Measurements from ENCODE around the gene AZGP1.
A peak's percentile ranks its signal among the peaks of the same experiment; 100 is the strongest.
"Not testable (repeated sequence)": the region's sequence is repeated elsewhere in the genome, so short reads cannot be mapped to it uniquely, and the experiment has no call there.

The AZGP1 gene

GRCh38 chr7:100017875-100018274, 42.0 kb upstream of the AZGP1 start:
- H3K4me3 ChIP-seq (ENCODE audit: low read depth, low read length), result no peak overlapping the region

DNA sequence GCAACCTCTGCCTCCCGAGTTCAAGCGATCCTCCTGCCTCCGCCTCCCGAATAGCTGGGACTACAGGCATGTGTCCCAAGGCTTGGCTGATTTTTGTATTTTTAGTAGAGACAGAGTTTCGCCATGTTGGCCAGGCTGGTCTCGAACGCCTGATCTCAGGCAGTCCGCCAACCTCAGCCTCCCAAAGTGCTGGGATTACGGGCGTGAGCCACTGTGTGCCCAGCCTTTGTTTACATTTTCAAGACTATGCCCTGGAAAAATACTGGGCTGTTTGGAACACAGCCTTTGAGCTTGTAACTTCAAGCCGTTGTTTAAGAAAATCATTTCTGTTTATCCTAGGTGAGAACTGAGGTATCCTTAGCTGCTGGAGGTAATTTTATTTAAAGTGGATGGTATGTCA, 41.5 kb upstream of the AZGP1 start:
- no peak for TF ChIP-seq CTCF (IDR thresholded peaks at IDR 0.05; ENCODE audit: insufficient read depth, low read length, missing control alignments)
- ChIA-PET POLR2A (no interaction called here), CTCF (interaction anchor here (1.1 to 13.9 kb wide), 6 partner anchors 10 to 36 kb away, joined by 3 to 122 read pairs (median 5); no protein-coding TSS in a partner anchor)
- peak overlapping the region; percentile 6; the same call in 1 of the 2 replicates for H3K4me3 ChIP-seq (ENCODE audit: low read depth, low read length)
- no peak for DNase-seq (ENCODE audit: low read depth, low spot score)

More at GRCh38 chr7:100017875-100018274, 42.0 kb upstream of the AZGP1 start:
- ChIA-PET CTCF (interaction anchor here (1.1 to 13.9 kb wide), 5 partner anchors 9 to 35 kb away, joined by 3 to 122 read pairs (median 6); no protein-coding TSS in a partner anchor), POLR2A (no interaction called here)
- no peak for TF ChIP-seq CTCF (IDR thresholded peaks at IDR 0.05; ENCODE audit: insufficient read depth, low read length, missing control alignments)
- DNase-seq (ENCODE audit: low read depth, low spot score), result no peak

GRCh38 chr7:100016215-100016901, 40.5 kb upstream of the AZGP1 start:
- peak overlapping the region; percentile 89 for H3K4me3 ChIP-seq (ENCODE audit: low read depth, low read length)
- CTCF ChIA-PET, result interaction anchor here (1.0 to 13.9 kb wide), 7 partner anchors 11 to 36 kb away, joined by 3 to 122 read pairs (median 4); no protein-coding TSS in a partner anchor
- no peak for TF ChIP-seq CTCF (IDR thresholded peaks at IDR 0.05; ENCODE audit: insufficient read depth, low read length, missing control alignments)
- DNase-seq (ENCODE audit: low read depth, low spot score), result no peak
- POLR2A ChIA-PET, result interaction anchor here (0.5 to 1.5 kb wide), 3 partner anchors 19 to 192 kb away, joined by 3 to 5 read pairs (median 3); no protein-coding TSS in a partner anchor

GRCh38 chr7:100015232-100016214, 39.7 kb upstream of the AZGP1 start, which contains the start of gene ZKSCAN1:
ZKSCAN1 (plus strand) TSS chr7:100015596; CDS start chr7:100023507, 7,911 bp downstream.
- no peak for TF ChIP-seq CTCF (IDR thresholded peaks at IDR 0.05; ENCODE audit: insufficient read depth, low read length, missing control alignments)
- ChIA-PET CTCF (interaction anchor here (0.8 to 13.9 kb wide), 9 partner anchors 13 to 102 kb away, joined by 3 to 122 read pairs (median 3); partner anchors contain the start of gene GJC3), POLR2A (interaction anchor here (0.8 to 1.5 kb wide), 5 partner anchors 12 to 65 kb away, joined by 3 to 5 read pairs (median 4); no protein-coding TSS in a partner anchor)
- H3K4me3 ChIP-seq (ENCODE audit: low read depth, low read length), result peak within 1 kb of the TSS; percentile 89
- peak; percentile 52 for DNase-seq (ENCODE audit: low read depth, low spot score)

DNA sequence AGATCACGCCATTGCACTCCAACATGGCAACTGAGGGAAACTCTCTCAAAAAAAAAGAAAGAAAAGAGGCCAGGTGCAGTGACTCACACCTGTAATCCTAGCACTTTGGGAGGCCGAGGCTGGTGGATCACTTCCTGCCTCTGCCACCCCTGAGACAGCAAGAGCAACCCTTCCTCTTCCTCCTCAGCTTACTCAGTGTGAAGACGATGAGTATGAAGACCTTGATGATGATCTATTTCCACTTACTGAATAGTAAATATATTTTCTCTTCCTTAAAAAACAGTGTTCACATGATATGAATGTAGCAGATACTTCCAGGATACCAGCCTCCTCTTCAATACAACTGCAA, 37.5 kb upstream of the AZGP1 start:
- DNase-seq (ENCODE audit: low read depth, low spot score), result no peak
- TF ChIP-seq CTCF (IDR thresholded peaks at IDR 0.05; ENCODE audit: insufficient read depth, low read length, missing control alignments), result no peak
- no peak overlapping the region for H3K4me3 ChIP-seq (ENCODE audit: low read depth, low read length)
- ChIA-PET CTCF (interaction anchor here (1.5 to 13.9 kb wide), 2 partner anchors 20 to 117 kb away, joined by 3 to 122 read pairs; no protein-coding TSS in a partner anchor), POLR2A (no interaction called here)

DNA sequence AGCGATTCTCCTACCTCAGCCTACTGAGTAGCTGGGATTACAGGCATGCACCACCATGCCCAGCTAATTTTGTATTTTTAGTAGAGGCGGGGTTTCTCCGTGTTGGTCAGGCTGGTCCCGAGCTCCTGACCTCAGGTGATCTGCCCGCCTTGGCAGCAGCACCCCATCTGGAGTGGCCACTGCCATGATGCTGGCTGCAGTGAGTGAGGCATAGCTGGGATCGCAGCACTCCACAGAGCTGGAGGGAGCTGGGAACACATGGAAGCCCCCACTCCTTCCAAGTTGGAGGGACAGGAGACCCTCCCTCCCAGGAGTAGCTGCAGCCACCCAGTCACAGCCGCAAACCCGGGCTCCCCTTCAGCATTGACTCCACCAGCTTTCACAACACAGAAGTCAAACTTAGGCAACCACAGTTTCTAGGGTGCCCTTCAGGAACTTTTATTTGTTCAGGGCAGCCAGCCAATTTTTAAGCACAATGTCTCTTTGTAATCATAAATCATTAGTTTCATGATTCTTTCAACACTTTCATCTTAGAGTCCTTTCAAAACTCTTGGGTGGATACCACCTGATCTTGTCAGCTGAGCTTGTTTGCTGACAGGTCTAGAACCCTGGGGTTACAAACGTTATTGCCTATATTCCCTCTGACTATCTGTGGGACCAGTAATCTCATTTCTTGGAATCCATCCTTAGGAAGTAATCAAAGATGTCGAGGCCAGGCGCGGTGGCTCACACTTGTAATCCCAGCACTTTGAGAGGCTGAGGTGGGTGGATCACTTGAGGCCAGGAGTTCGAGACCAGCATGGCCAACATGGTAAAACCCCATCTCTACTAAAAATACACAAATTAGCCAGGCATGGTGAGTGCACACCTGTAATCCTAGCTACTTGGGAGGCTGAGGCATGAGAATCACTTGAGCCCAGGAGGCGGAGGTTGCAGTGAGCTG, 36.8 kb upstream of the AZGP1 start:
- H3K4me3 ChIP-seq (ENCODE audit: low read depth, low read length); DNase-seq (ENCODE audit: low read depth, low spot score); POLR2A ChIA-PET: not testable (repeated sequence)
- CTCF ChIA-PET, result interaction anchor here (13.9 kb wide), 1 partner anchor 19 kb away, joined by 122 read pairs; no protein-coding TSS in a partner anchor
